ENCODE results near the gene RFX3. TPM values are rescaled to one million over a fixed set of nuclear protein-coding genes. Genes with fewer than 3 reads are reported as not detected.

RFX3 gene
- total RNA-seq, 1 donor from 2014 or later: 3.8 TPM

- intact Hi-C loops (cut with micrococcal nuclease): no loop called here
- Histone ChIP-seq H3K27me3 (ENCODE audit: low read depth) (no peaks in the 10 kb centered on the region), H3K4me1 (peaks cover 6% of the 10 kb centered on the region), H3K27ac (replicated peaks) (no peak overlapping the region), H3K4me3 (no peak overlapping the region), H3K36me3 (peaks cover 10% of the 10 kb centered on the region), H3K9me3 (replicated peaks) (no peaks in the 10 kb centered on the region)
- DNase-seq: no peak
- no peak for TF ChIP-seq CTCF (IDR thresholded peaks at IDR 0.05; ENCODE audit: borderline replicate concordance)
Observed at GRCh38 chr9:3397766-3398165, 128.0 kb downstream of the RFX3 start.

GRCh38 chr9:3391414-3391813 is 134.4 kb downstream of the RFX3 start:
- H3K36me3 ChIP-seq: peaks cover 15% of the 10 kb centered on the region
- no peaks in the 10 kb centered on the region for H3K4me1 ChIP-seq
- H3K9me3 ChIP-seq (replicated peaks): no peaks in the 10 kb centered on the region
- DNase-seq: no peak
- H3K27me3 ChIP-seq (ENCODE audit: low read depth): no peaks in the 10 kb centered on the region
- H3K27ac ChIP-seq (replicated peaks): no peak overlapping the region
- intact Hi-C loops (cut with micrococcal nuclease): no loop called here
- no peak overlapping the region for H3K4me3 ChIP-seq
- TF ChIP-seq CTCF (IDR thresholded peaks at IDR 0.05; ENCODE audit: borderline replicate concordance): no peak

DNA sequence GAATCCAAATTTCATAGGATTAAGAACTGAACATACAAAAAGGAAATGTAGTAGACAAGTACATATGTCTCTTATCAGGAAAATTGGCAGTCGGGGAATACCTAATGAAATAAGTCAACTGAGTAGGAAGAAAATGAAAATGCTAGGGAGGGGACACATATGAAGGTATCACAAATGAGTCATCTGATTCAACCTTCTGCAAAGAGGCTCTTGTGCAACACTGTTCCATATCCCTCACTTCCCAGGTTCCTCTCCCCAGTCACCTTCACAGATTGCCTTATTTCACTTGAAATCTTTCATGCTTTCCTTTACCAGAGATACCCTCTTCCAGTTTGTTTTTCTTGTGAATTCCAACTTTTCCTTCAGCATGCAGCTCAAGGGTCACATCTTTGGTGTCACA is 139.0 kb downstream of the RFX3 start:
- H3K27me3 ChIP-seq (ENCODE audit: low read depth): no peaks in the 10 kb centered on the region
- H3K27ac ChIP-seq (replicated peaks): no peak overlapping the region
- no peaks in the 10 kb centered on the region for H3K4me1 ChIP-seq
- H3K9me3 ChIP-seq (replicated peaks): no peaks in the 10 kb centered on the region
- no peak for TF ChIP-seq CTCF (IDR thresholded peaks at IDR 0.05; ENCODE audit: borderline replicate concordance)
- intact Hi-C loops (cut with micrococcal nuclease): no loop called here
- H3K36me3 ChIP-seq: peaks cover 5% of the 10 kb centered on the region
- DNase-seq: no peak
- no peak overlapping the region for H3K4me3 ChIP-seq

DNA sequence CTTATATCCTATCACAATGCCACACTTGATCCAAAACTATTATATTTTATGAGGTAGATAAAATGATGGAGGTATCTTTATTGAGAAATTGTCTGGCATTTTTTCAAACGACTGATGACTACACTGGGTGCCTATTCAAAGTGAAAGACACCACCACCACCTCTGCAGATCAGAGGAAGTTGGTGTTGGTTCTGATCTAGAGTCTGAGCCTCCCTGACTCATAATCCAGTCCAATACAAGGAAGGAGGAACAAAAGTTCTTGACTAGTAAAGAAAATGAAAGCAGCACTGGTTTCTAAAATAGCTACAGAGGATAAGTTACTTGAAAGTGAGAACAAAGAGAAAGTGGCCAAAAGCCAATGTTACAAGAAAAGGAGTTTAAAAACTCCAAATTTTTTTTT is 139.9 kb downstream of the RFX3 start:
- Histone ChIP-seq H3K4me3 (no peak overlapping the region), H3K4me1 (no peaks in the 10 kb centered on the region), H3K27ac (replicated peaks) (no peak overlapping the region), H3K9me3 (replicated peaks) (no peaks in the 10 kb centered on the region), H3K27me3 (ENCODE audit: low read depth) (no peaks in the 10 kb centered on the region), H3K36me3 (peaks cover 5% of the 10 kb centered on the region)
- TF ChIP-seq CTCF (IDR thresholded peaks at IDR 0.05; ENCODE audit: borderline replicate concordance): no peak
- intact Hi-C loops (cut with micrococcal nuclease): no loop called here
- no peak for DNase-seq

DNA sequence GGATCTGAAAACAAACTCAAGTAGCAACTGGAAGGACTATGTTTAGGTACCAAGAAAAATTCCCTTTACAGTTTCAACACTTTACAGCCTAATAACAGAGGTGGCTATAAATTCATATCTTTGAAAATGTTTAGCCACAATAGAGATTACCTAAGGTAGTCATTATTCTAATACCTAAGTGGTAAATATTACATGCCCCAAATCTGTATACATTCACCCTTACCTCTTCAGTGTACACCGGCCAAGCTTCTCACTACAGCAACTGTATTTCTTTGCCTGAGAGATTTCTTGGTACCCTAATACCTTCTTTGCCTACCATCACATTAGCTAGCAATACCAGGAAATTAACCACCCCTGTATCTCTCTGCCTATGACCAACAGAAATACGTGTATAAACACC is 154.0 kb downstream of the RFX3 start:
- H3K4me3 ChIP-seq: no peak overlapping the region
- no peaks in the 10 kb centered on the region for H3K36me3 ChIP-seq
- H3K27ac ChIP-seq (replicated peaks): no peak overlapping the region
- no peaks in the 10 kb centered on the region for H3K9me3 ChIP-seq (replicated peaks)
- no peak for TF ChIP-seq CTCF (IDR thresholded peaks at IDR 0.05; ENCODE audit: borderline replicate concordance)
- no peak for DNase-seq
- intact Hi-C loops (cut with micrococcal nuclease): no loop called here
- H3K4me1 ChIP-seq: peaks cover 16% of the 10 kb centered on the region
- no peaks in the 10 kb centered on the region for H3K27me3 ChIP-seq (ENCODE audit: low read depth)

GRCh38 chr9:3370715-3371114 is 155.1 kb downstream of the RFX3 start:
- no peak for TF ChIP-seq CTCF (IDR thresholded peaks at IDR 0.05; ENCODE audit: borderline replicate concordance)
- Histone ChIP-seq H3K27ac (replicated peaks) (no peak overlapping the region), H3K4me1 (peaks cover 16% of the 10 kb centered on the region), H3K27me3 (ENCODE audit: low read depth) (no peaks in the 10 kb centered on the region), H3K36me3 (no peaks in the 10 kb centered on the region), H3K9me3 (replicated peaks) (no peaks in the 10 kb centered on the region), H3K4me3 (no peak overlapping the region)
- intact Hi-C loops (cut with micrococcal nuclease): no loop called here
- DNase-seq: no peak

All from left ventricle myocardium inferior (tissue), 1 donor.